Upper lobe of left lung (tissue), 4 donors: ENCODE data around the gene CFAP251.

Experiments
- EP300 ChIP-seq, 4 donors: sonication (generic); formaldehyde crosslinking; IDR thresholded peaks; one replicate each; pipeline ENCODE4 v1.5.1; 2017; ENCODE audit warnings: antibody characterized with exemption in 4 of 4, control low read depth in 2 of 4
- POLR2AphosphoS5 ChIP-seq, 2 donors: sonication (generic); formaldehyde crosslinking; IDR thresholded peaks; one replicate each; pipeline ENCODE4 v1.5.1; 2017; ENCODE audit warnings: antibody characterized with exemption in 2 of 2
- TF ChIP-seq, protein P1 (sequence below), 6 experiments: fragments of 450-650 bp in 4 of 6; fragments of 200-600 bp in 2 of 6; sonication (generic) in 2 of 6; IDR thresholded peaks; one replicate each; pipeline ENCODE4 v1.5.1; 2016 to 2019; ENCODE audit warnings: antibody characterized with exemption in 6 of 6

GRCh38 chr12:121874071-121874470 lies 44.3 kb upstream of the CFAP251 start:
- TF ChIP-seq POLR2AphosphoS5 (IDR thresholded peaks at IDR 0.05) (no peak), EP300 (IDR thresholded peaks at IDR 0.05) (no peak)
- TF ChIP-seq, protein P1, sequence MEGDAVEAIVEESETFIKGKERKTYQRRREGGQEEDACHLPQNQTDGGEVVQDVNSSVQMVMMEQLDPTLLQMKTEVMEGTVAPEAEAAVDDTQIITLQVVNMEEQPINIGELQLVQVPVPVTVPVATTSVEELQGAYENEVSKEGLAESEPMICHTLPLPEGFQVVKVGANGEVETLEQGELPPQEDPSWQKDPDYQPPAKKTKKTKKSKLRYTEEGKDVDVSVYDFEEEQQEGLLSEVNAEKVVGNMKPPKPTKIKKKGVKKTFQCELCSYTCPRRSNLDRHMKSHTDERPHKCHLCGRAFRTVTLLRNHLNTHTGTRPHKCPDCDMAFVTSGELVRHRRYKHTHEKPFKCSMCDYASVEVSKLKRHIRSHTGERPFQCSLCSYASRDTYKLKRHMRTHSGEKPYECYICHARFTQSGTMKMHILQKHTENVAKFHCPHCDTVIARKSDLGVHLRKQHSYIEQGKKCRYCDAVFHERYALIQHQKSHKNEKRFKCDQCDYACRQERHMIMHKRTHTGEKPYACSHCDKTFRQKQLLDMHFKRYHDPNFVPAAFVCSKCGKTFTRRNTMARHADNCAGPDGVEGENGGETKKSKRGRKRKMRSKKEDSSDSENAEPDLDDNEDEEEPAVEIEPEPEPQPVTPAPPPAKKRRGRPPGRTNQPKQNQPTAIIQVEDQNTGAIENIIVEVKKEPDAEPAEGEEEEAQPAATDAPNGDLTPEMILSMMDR (IDR thresholded peaks at IDR 0.05): no peak
